HG03095 (cell line): ENCODE data around the gene PFN2.

ENCODE experiments used
- ATAC-seq: cut with Tn5 transposase; IDR thresholded peaks from one replicate; pipeline ENCODE4 v1.9.1; 2021; ENCODE audit warnings: moderate library complexity; ENCODE audit not compliant: unreplicated experiment

PFN2 gene

DNA sequence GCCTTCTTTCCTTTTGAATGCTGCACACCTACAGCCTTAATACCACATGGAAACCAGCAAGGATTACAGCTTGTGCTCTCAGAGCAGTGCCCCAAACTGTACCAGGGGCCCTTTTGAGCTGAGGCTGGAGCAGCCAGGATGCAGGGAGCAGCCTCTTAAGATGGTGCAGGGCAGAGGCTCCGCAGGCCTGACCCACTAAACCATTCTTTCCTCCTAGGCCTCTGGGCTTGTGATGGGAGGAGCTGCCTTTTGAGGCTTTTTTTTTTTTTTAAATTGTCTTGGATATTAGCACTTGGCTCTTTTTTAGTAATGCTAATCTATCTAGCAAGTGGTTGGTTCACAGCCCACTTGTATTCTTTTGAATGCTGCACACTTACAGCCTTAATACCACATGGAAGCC lies 37.7 kb downstream of the PFN2 start:
- ATAC-seq = no peak

DNA sequence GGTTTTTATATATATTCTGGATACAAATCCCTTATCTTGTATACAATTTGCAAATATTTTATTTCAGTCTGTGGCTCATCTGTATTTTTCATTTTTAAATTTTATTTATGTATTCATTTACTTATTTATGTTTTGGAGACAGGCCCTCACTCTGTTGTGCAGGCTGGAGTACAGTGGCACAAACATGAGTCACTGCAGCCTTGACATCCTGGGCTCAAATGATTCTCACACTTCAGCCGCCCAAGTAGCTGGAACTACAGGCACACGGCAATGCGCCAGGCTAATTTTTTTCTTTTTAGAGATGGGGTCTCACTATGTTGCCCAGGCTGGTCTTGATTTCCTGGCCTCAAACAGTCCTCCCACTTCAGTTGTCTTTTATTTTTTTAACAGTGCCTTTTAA lies 50.6 kb downstream of the PFN2 start:
- no peak for ATAC-seq

DNA sequence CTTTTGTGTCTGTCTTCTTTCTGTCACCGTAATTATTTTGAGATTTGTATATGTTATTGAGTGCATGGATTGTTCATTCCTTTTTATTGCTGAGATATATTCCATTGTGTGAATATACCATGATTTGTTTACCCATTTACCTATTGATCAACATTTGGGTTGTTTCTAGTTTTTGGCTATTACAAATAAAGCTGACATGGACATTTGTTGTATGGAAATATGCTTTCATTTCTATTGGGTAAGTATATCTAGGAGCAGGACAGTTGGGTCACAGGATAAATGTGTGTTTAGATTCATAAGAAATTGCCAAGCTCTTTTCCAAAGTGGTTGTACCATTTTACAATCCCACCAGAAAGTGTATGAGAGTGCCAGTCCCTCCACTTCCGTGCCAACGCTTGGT lies 51.2 kb downstream of the PFN2 start:
- ATAC-seq = no peak

DNA sequence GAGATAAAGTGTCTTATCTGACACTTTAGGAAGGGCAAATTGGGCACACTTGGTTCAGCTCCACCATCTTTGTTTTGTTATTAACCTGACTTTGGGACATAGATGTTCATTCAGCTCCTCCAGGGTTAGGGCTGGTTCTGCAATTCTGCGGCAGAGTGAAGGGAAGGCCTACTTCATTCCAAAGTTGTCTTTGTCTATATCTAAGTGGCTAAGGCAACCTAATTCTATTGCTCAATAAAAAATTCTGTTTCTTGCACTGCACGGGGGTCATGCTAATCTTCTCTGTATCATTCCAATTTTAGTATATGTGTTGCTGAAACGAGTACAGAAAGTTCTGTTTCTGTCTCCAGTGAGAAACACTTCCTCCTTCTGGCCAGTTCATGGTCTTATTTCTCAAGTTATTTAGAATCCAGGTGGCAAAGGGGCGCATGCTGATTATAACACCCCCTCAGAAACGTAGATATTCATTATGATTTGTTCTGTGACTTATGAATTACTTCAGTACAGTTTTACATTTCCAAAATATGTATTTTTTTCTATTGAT lies 53.5 kb downstream of the PFN2 start:
- no peak for ATAC-seq
